GM21576 (cell line): ENCODE measurements around the gene CNPY2.

Experiments used
- ATAC-seq: cut with Tn5 transposase; IDR thresholded peaks from one replicate; pipeline ENCODE4 v1.9.1; 2021; ENCODE audit warnings: mild to moderate bottlenecking, moderate library complexity; ENCODE audit not compliant: unreplicated experiment

CNPY2 gene

DNA sequence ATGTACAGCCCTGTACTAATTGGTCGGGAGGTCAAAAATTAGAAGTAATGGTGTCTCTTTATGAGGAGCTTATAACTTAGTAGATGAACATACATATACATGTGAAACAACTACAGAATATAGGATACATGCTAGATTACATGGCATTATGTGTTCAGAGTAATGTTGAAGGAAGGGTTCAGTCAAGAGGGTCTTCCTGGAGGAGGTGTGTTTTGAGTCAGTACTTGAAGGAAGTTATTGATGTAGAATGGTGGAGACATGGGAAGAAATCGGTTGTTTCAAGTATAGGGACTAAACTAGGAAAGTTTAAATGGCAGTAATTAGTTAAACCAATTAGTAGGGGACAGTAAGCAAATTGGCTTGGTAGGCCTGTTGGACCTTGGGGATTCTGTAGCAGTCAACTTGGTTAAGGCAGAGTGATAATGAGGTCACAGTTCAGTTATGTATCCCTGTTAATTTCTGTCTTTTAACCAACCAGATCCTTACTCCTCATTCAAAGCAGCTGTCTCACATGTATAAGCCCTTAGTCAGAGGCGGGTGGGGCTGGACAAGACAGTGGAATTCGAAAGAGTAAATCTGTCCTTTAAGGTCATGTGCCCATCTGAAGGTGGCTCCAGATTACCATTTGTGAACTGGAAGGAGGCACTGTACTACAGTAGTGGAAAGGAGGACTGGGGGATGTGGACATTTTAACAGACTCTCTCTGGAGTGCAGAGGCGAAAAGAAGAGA, 54.1 kb downstream of the CNPY2 start:
- no peak for ATAC-seq

DNA sequence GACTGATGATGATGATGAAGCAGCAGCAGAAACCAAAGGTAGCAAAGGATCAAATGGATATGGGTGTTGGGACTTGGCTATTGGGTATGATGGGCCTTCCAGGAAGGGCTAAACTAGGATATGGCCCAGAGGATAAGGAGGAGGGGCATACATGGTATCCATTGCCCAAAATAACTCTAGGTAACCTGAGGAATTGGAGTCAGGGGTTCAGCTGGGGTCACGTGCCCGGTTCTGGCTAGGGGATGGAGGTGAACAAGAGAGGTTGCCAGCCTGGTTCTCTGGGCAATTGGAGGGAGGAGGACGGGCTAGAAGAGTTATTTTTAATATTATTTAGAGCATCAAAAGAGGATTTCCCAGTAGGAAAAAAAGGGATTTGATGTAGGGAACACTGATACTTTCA, 54.9 kb downstream of the CNPY2 start:
- ATAC-seq = no peak

DNA sequence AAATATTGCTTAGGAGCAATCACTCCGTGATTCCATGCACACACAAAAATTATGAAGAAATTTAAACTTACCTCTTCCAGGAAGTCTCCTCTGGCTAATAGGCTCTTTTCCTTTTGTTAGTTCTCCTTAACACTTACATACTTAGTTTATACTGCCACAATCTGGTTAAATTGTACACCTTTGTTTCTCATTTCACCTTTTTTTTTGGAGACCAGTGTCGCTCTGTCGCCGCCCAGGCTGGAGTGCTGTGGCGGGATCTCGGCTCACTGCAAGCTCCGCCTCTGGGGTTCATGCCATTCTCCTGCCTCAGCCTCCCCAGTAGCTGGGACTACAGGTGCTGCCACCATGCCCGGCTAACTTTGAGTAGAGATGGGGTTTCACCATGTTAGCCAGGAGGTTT, 55.4 kb downstream of the CNPY2 start:
- no peak for ATAC-seq
